Left hindlimb (tissue), 1 donor: Measurements from ENCODE around the gene ANTXRL.
"Not testable (repeated sequence)": the region's sequence is repeated elsewhere in the genome, so short reads cannot be mapped to it uniquely, and the experiment has no call there.

ENCODE experiments used
- DNase-seq: peaks from one replicate; pipeline ENCODE4 v3.0.0-alpha.2; 2018

Gene ANTXRL

DNA sequence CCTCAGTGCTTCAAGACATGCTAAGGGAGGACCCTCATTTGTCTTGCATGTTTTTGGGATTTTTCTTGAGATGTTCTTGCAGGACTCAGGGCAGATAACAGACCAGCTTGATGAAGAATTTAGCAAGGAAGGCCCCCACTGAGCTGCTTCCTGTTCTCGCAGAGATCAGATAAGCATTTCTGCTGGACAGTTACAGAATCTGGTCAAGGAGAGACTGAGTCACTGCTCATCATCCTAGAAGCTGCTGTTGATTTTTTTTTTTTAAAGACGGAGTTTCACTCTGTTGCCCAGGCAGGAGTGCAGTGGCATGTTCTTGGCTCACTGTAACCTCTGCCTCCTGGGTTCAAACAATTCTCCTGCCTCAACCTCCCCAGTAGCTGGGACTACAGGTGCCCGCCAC, 87.6 kb downstream of the ANTXRL start:
- DNase-seq, result not testable (repeated sequence)

DNA sequence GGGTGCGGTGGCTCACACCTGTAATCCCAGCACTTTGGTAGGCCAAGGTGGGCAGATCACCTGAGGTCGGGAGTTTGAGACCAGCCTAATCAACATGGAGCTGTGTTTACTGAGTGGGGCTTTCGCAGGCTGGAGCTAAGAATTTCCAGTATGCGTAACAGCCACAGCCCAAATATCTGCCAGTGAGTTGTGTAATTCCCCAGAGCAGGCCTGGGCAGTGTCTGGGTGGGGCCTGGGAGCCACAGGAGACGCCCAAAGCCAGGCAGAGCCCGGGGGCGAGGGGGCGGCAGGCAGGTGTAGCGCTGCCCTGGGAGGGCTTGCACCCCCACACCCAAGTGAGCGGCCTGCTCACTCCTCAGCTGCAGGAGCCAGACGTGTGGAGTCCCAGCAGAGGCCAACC, 88.6 kb downstream of the ANTXRL start, which contains the start of gene ANXA8L1:
Gene ANXA8L1 (plus strand): TSS at position 371 of the 400 bp plus-strand sequence. CDS start 76 bp downstream, outside the sequence.
- DNase-seq, result not testable (repeated sequence)

DNA sequence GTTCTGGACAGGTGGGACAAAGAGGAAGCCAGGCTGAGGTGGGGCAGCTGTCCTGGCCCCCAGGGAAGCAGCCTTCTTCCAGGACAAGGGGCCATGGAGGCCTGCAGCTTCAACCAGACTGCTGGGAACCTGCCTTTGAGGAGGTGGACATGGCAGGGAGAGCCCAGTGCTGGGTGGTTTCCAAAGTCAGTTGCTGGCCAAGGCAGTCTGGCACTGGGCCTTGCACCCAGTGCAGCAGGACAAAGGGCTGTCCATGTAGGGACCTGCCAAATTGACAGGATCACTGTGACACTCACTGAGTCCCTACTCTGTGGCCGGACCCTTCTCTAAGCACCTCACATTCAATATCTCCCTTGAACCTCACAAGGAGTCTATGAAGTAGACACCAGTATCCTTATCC, 90.2 kb downstream of the ANTXRL start:
- DNase-seq, result not testable (repeated sequence)

DNA sequence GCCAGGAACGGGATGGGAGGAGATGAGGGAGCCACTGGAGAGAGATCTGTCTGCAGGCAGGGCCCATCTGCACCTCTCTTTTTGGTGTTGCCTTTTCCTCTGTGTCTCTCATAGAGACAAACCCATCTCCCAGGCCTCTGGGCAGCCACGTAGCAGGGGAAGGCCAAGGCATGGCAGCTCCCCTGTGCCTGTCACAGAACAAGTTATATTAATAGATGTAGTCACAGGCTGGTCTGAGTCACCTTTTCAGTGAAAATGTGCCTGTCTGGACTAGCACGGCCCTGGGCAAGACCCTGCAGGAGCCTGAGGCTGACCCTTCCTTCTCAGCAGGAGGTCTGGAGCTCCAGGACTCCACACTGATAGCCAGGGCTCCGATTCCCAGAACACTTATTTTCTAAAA, 90.9 kb downstream of the ANTXRL start:
- not testable (repeated sequence) for DNase-seq

DNA sequence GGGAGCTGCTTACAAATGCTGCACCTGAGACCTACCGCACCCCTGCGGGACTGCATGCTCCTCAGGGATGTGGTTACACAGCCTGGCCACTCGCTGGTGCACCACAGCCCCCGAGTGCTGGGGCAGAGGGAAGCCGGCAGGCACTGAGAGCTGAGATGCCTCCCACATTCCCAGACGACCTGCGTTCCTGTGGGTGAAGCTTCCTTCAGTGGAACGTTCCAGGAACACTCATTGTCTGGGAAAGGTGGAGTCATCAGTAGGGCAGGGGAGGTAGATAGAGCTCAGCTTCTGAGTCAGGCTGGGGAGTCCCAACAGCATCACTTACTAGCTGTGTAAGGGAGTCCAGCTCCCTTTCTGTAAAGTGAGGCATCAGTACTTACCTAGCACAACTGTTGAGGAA, 91.3 kb downstream of the ANTXRL start:
- not testable (repeated sequence) for DNase-seq

DNA sequence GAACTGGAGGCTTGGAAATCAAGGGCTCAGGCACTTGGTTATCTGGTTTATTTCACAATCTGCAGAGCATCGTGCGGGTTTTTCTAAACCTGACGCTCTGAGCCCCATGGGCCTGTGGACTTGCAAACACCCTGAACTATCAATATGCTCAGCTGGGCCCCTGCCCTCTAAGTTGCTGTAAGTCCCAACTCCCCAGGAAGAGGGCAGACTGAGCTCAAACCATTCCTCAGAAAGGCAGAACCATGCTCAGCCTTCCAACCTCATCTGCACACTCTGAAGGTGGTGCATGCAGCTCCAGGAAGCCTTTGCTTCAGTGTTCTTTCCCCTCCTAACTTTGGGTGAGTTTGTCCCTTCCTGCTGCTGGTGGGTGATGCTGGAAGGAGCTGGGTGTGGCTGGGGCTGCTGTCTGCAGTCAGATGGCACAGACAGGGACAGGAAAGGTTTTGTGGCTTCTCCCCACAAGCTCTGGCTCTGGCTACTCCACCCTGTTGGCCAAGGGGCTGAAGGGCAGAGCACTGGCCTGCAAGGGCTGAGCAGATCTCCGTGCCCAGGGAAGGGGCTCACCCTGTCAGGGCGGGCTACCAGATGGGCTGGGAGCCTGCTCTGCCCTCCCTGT, 92.5 kb downstream of the ANTXRL start:
- DNase-seq, result not testable (repeated sequence)
